Measurements from ENCODE around the gene NADK. TPM values are rescaled to one million over a fixed set of nuclear protein-coding genes. Genes with fewer than 3 reads are reported as not detected.

Gene NADK
- total RNA-seq, 1 experiment from 2014 or later: 93.4 TPM

DNA sequence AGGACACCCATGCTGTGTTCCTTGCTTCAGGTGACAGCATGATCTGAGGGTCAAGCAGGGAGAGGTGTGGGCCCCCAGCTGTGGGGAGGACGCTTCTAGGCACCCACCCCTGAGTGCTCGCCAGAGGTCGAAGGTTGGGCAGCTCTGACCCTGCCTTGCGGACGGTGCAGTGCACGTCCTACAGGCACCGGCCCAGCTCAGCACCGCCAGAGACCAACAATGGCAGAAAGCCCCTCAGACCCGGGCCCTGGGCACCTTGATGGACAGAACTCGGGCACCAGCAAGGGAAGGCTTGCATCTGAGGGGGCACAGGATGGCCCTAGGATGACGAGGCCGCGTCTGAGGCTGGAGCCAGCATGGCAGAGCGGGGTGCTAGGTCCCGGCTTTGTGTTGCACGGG lies 24.7 kb downstream of the NADK start:
- H3K4me1 ChIP-seq (ENCODE audit: control insufficient read depth in 1 of 2, insufficient read depth in 2 of 2, low read length in 2 of 2): peaks cover 8 to 10% of the 10 kb centered on the region in 2 experiments
- CTCF ChIA-PET: no interaction called here
- intact Hi-C loops (cut with micrococcal nuclease): no loop called here

More for the DNA sequence above, 24.7 kb downstream of the NADK start:
- H3K27ac ChIP-seq (ENCODE audit: low read depth, low read length): no peak overlapping the region
- no peaks in the 10 kb centered on the region for H3K9me3 ChIP-seq (ENCODE audit: control insufficient read depth in 1 of 2, insufficient read depth in 1 of 2, low read depth in 1 of 2, low read length in 2 of 2)
- POLR2A ChIA-PET: no interaction called here
- H3K9me2 ChIP-seq (ENCODE audit: insufficient read depth): no peaks in the 10 kb centered on the region
- H3K4me2 ChIP-seq (ENCODE audit: low read length): no peak overlapping the region
- peaks cover 22% of the 10 kb centered on the region for H3K79me2 ChIP-seq (ENCODE audit: insufficient read depth, low read length)
- peaks cover 2 to 38% of the 10 kb centered on the region in 2 experiments; a peak in 3 of 4 replicates for H3K36me3 ChIP-seq (ENCODE audit: control insufficient read depth in 1 of 2, insufficient read depth in 2 of 2, low read length in 2 of 2)
- H2AFZ ChIP-seq (ENCODE audit: low read depth, low read length, poor library complexity, severe bottlenecking): no peak overlapping the region
- TF ChIP-seq CBX3 (IDR thresholded peaks at IDR 0.05; ENCODE audit: low read depth) (no peak), RAD21 (IDR thresholded peaks at IDR 0.05; ENCODE audit: low read depth) (no peak), POLR2AphosphoS5 (IDR thresholded peaks at IDR 0.05; ENCODE audit: low read depth, low read length) (no peak), EZH2phosphoT487 (IDR thresholded peaks at IDR 0.05; ENCODE audit: borderline replicate concordance) (no peak), POLR2A (IDR thresholded peaks at IDR 0.05; ENCODE audit: borderline replicate concordance, extremely low read depth, insufficient read depth, insufficient read length) (no peak), EGR1 (IDR thresholded peaks at IDR 0.05; ENCODE audit: low read depth) (no peak), CEBPB (IDR thresholded peaks at IDR 0.05; ENCODE audit: low read depth) (no peak), ZFX (IDR thresholded peaks at IDR 0.05) (no peak), SIN3A (IDR thresholded peaks at IDR 0.05; ENCODE audit: low read depth) (no peak), JUND (IDR thresholded peaks at IDR 0.05) (no peak), EZH2 (IDR thresholded peaks at IDR 0.05) (no peak), SRF (IDR thresholded peaks at IDR 0.05; ENCODE audit: low read depth) (no peak), ELF1 (IDR thresholded peaks at IDR 0.05; ENCODE audit: borderline replicate concordance, low read depth) (no peak), TCF7L2 (IDR thresholded peaks at IDR 0.05; ENCODE audit: borderline replicate concordance, extremely low read depth, insufficient read depth, insufficient read length) (no peak), SP1 (IDR thresholded peaks at IDR 0.05; ENCODE audit: low read depth) (no peak)
- TF ChIP-seq, protein P1, sequence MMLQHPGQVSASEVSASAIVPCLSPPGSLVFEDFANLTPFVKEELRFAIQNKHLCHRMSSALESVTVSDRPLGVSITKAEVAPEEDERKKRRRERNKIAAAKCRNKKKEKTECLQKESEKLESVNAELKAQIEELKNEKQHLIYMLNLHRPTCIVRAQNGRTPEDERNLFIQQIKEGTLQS (IDR thresholded peaks at IDR 0.05): no peak
- TF ChIP-seq, protein P2, sequence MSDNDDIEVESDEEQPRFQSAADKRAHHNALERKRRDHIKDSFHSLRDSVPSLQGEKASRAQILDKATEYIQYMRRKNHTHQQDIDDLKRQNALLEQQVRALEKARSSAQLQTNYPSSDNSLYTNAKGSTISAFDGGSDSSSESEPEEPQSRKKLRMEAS (IDR thresholded peaks at IDR 0.05): no peak
- TF ChIP-seq, protein P3, sequence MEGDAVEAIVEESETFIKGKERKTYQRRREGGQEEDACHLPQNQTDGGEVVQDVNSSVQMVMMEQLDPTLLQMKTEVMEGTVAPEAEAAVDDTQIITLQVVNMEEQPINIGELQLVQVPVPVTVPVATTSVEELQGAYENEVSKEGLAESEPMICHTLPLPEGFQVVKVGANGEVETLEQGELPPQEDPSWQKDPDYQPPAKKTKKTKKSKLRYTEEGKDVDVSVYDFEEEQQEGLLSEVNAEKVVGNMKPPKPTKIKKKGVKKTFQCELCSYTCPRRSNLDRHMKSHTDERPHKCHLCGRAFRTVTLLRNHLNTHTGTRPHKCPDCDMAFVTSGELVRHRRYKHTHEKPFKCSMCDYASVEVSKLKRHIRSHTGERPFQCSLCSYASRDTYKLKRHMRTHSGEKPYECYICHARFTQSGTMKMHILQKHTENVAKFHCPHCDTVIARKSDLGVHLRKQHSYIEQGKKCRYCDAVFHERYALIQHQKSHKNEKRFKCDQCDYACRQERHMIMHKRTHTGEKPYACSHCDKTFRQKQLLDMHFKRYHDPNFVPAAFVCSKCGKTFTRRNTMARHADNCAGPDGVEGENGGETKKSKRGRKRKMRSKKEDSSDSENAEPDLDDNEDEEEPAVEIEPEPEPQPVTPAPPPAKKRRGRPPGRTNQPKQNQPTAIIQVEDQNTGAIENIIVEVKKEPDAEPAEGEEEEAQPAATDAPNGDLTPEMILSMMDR (IDR thresholded peaks at IDR 0.05 in 2 of 3, conservative IDR thresholded peaks at IDR 0.05 in 1 of 3; ENCODE audit: borderline replicate concordance in 1 of 3, insufficient read depth in 1 of 3, low read depth in 2 of 3, low read length in 2 of 3): no peak
- TF ChIP-seq, protein P4, sequence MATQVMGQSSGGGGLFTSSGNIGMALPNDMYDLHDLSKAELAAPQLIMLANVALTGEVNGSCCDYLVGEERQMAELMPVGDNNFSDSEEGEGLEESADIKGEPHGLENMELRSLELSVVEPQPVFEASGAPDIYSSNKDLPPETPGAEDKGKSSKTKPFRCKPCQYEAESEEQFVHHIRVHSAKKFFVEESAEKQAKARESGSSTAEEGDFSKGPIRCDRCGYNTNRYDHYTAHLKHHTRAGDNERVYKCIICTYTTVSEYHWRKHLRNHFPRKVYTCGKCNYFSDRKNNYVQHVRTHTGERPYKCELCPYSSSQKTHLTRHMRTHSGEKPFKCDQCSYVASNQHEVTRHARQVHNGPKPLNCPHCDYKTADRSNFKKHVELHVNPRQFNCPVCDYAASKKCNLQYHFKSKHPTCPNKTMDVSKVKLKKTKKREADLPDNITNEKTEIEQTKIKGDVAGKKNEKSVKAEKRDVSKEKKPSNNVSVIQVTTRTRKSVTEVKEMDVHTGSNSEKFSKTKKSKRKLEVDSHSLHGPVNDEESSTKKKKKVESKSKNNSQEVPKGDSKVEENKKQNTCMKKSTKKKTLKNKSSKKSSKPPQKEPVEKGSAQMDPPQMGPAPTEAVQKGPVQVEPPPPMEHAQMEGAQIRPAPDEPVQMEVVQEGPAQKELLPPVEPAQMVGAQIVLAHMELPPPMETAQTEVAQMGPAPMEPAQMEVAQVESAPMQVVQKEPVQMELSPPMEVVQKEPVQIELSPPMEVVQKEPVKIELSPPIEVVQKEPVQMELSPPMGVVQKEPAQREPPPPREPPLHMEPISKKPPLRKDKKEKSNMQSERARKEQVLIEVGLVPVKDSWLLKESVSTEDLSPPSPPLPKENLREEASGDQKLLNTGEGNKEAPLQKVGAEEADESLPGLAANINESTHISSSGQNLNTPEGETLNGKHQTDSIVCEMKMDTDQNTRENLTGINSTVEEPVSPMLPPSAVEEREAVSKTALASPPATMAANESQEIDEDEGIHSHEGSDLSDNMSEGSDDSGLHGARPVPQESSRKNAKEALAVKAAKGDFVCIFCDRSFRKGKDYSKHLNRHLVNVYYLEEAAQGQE (IDR thresholded peaks at IDR 0.05; ENCODE audit: low read depth): no peak
- ATAC-seq: no peak
- BruUV-seq (replicated peaks): no TSS peak
- RAD21 ChIA-PET (ENCODE audit: low non-redundant PET in 1 of 2, low total read pairs in 2 of 2, uncharacterized antibody in 2 of 2, unreplicated experiment in 2 of 2): no interaction called here
- no peak overlapping the region for H3K9ac ChIP-seq (ENCODE audit: low read length)
- no peak overlapping the region for H3K4me3 ChIP-seq (replicated peaks in 1 of 2; ENCODE audit: low read depth in 1 of 2, low read length in 2 of 2)
- H3K27me3 ChIP-seq (ENCODE audit: insufficient read depth, low read length): no peaks in the 10 kb centered on the region
- no peak for DNase-seq (ENCODE audit: low read depth, low spot score)
- no peaks in the 10 kb centered on the region for H4K20me1 ChIP-seq (ENCODE audit: insufficient read depth)
